Tibial nerve (tissue), 3 donors: ENCODE data around the gene OR2H1.
"Not testable (repeated sequence)": the region's sequence is repeated elsewhere in the genome, so short reads cannot be mapped to it uniquely, and the experiment has no call there.

ENCODE experiments used
- CTCF ChIP-seq, 5 experiments: fragments of 200-600 bp in 3 of 5; fragments of 450-650 bp in 2 of 5; sonication (generic) in 3 of 5; IDR thresholded peaks; one replicate each; pipeline ENCODE4 v1.5.1; 2016 to 2019; ENCODE audit warnings: antibody characterized with exemption in 5 of 5, mild to moderate bottlenecking in 3 of 5, moderate library complexity in 2 of 5
- POLR2A ChIP-seq, 2 donors: fragments of 450-650 bp; IDR thresholded peaks; one replicate each; pipeline ENCODE4 v1.6.1; 2017; ENCODE audit warnings: antibody characterized with exemption in 2 of 2, mild to moderate bottlenecking in 2 of 2, moderate library complexity in 2 of 2

- not testable (repeated sequence) for TF ChIP-seq CTCF, POLR2A (IDR thresholded peaks at IDR 0.05)
Measured at GRCh38 chr6:29444031-29444430, 12.9 kb upstream of the OR2H1 start.
